ENCODE measurements around the gene ERI3.

Gene ERI3

GRCh38 chr1:44239961-44240371 lies 115.1 kb downstream of the ERI3 start:
- ChIA-PET CTCF (interaction anchor here (0.7 to 9.7 kb wide), 12 partner anchors 13 to 234 kb away, joined by 3 to 167 read pairs (median 8); partner anchors contain the start of gene DMAP1), POLR2A (no interaction called here)
- TF ChIP-seq, protein P1, sequence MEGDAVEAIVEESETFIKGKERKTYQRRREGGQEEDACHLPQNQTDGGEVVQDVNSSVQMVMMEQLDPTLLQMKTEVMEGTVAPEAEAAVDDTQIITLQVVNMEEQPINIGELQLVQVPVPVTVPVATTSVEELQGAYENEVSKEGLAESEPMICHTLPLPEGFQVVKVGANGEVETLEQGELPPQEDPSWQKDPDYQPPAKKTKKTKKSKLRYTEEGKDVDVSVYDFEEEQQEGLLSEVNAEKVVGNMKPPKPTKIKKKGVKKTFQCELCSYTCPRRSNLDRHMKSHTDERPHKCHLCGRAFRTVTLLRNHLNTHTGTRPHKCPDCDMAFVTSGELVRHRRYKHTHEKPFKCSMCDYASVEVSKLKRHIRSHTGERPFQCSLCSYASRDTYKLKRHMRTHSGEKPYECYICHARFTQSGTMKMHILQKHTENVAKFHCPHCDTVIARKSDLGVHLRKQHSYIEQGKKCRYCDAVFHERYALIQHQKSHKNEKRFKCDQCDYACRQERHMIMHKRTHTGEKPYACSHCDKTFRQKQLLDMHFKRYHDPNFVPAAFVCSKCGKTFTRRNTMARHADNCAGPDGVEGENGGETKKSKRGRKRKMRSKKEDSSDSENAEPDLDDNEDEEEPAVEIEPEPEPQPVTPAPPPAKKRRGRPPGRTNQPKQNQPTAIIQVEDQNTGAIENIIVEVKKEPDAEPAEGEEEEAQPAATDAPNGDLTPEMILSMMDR (IDR thresholded peaks at IDR 0.05; ENCODE audit: insufficient read depth, low read length, missing control alignments), result no peak
- H3K4me3 ChIP-seq (ENCODE audit: low read depth, low read length), result no peak overlapping the region
- DNase-seq (ENCODE audit: low read depth, low spot score), result no peak

- TF ChIP-seq, protein P1 (IDR thresholded peaks at IDR 0.05; ENCODE audit: insufficient read depth, low read length, missing control alignments), result peak; percentile 55
- H3K4me3 ChIP-seq (ENCODE audit: low read depth, low read length), result no peak overlapping the region
- POLR2A ChIA-PET, result no interaction called here
- CTCF ChIA-PET, result interaction anchor here (0.7 to 9.7 kb wide), 18 partner anchors 9 to 234 kb away, joined by 3 to 167 read pairs (median 6); partner anchors contain the start of gene DMAP1
- DNase-seq (ENCODE audit: low read depth, low spot score), result no peak
These were observed 115.6 kb downstream of the ERI3 start for GRCh38 chr1:44239331-44239960.

DNA sequence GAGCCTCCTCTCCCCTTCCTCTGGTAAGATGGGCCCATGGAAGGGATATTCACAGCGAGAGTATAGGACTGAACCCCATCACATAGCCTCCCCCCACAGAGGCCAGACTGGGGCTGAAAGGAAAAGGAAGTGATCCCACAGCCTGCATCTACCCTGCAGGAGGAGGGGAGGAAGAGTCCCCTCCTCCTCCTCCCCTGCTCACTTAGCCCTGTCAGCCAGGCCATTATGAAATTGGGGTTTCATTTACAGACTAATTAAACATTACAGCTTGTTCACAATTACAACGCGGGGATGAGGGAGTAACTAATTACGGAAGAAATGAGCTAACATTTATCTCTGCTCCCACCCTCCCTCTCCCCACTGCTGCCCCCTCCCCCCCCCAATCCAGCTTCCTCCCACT lies 116.4 kb downstream of the ERI3 start:
- TF ChIP-seq, protein P1 (IDR thresholded peaks at IDR 0.05; ENCODE audit: insufficient read depth, low read length, missing control alignments), result no peak
- ChIA-PET POLR2A (interaction anchor here (0.9 to 1.0 kb wide), 2 partner anchors 14 to 18 kb away, joined by 3 read pairs; no protein-coding TSS in a partner anchor), CTCF (interaction anchor here (0.8 to 9.7 kb wide), 14 partner anchors 10 to 233 kb away, joined by 3 to 167 read pairs (median 8); partner anchors contain the start of gene DMAP1)
- DNase-seq (ENCODE audit: low read depth, low spot score), result no peak
- no peak overlapping the region for H3K4me3 ChIP-seq (ENCODE audit: low read depth, low read length)

DNA sequence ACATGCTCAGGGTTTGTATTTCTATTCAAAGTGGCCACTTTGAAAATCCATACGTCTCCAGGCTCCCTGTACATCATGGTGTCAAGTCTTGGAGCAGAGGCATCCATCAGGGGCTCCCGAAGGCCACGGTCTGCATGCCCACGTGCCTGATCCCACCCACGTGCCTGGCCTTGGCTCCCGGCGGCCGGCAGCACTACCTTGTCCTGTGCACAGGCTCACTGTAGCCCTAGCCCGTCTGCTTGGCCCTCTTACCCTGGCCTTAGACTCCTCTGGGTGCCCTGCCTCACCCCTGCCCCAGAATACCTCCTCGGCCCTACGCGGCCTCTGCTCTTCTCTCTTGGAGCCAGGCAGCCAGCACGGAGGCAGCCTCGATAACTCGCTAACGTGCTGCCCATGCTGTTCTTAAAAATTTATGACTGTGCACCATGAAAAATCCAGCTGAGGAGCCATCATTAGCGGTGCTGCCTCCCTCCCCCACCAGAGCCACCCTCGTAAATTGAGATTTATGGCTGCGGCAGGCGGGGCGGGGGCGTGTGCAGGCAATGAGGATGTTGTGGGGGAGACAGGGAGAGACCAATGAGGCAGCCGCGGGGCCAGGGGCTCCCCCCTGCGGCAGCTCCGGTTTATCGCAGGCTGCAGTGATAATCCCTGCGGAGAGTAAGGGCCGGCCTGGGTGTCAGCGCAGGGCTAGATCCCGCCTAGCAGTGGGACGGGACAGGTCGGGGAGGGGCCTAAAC lies 117.2 kb downstream of the ERI3 start:
- TF ChIP-seq, protein P1 (IDR thresholded peaks at IDR 0.05; ENCODE audit: insufficient read depth, low read length, missing control alignments), result peak; percentile 91
- no peak for DNase-seq (ENCODE audit: low read depth, low spot score)
- POLR2A ChIA-PET, result interaction anchor here (0.8 to 1.0 kb wide), 3 partner anchors 12 to 17 kb away, joined by 3 read pairs; no protein-coding TSS in a partner anchor
- H3K4me3 ChIP-seq (ENCODE audit: low read depth, low read length), result no peak overlapping the region
- CTCF ChIA-PET, result interaction anchor here (0.7 to 9.7 kb wide), 16 partner anchors 10 to 357 kb away, joined by 3 to 167 read pairs (median 7); partner anchors contain the start of gene DMAP1

GRCh38 chr1:44236490-44237272 lies 118.4 kb downstream of the ERI3 start:
- H3K4me3 ChIP-seq (ENCODE audit: low read depth, low read length), result no peak overlapping the region
- ChIA-PET POLR2A (no interaction called here), CTCF (interaction anchor here (0.9 to 9.7 kb wide), 6 partner anchors 9 to 231 kb away, joined by 3 to 167 read pairs (median 18); no protein-coding TSS in a partner anchor)
- TF ChIP-seq, protein P1 (IDR thresholded peaks at IDR 0.05; ENCODE audit: insufficient read depth, low read length, missing control alignments), result no peak
- DNase-seq (ENCODE audit: low read depth, low spot score), result no peak
